OCI-M1 (cell line): ENCODE data around the gene VSIG1.

ENCODE experiments used
- DNase-seq: peaks from one replicate; lab custom pipeline; 2025; lab: John Stamatoyannopoulos, UW

VSIG1 gene

GRCh38 chrX:108064613-108065012 is 19.7 kb downstream of the VSIG1 start:
- no peak for DNase-seq

GRCh38 chrX:108068121-108068520 is 23.3 kb downstream of the VSIG1 start:
- DNase-seq = no peak

GRCh38 chrX:108070891-108071290 is 26.0 kb downstream of the VSIG1 start:
- no peak for DNase-seq

- DNase-seq = no peak
Measured at GRCh38 chrX:108071578-108071977, 26.7 kb downstream of the VSIG1 start.

GRCh38 chrX:108072746-108073145 is 27.9 kb downstream of the VSIG1 start:
- no peak for DNase-seq

- no peak for DNase-seq
Measured at GRCh38 chrX:108081110-108081509, 36.2 kb downstream of the VSIG1 start.

GRCh38 chrX:108087792-108088191 is 42.9 kb downstream of the VSIG1 start:
- DNase-seq = no peak

- peak; percentile 56 for DNase-seq
Measured at GRCh38 chrX:108088511-108088910, 43.6 kb downstream of the VSIG1 start.

GRCh38 chrX:108090491-108091263 is 45.8 kb downstream of the VSIG1 start:
- peak; percentile 40 for DNase-seq

- peak; percentile 96 for DNase-seq
Measured at GRCh38 chrX:108091264-108091877, 46.5 kb downstream of the VSIG1 start, which contains the start of the genes ATG4A and PSMD10. Gene ATG4A, plus strand, starts transcription at chrX:108091778. Its CDS starts 49 bp downstream, at chrX:108091827. Gene PSMD10, minus strand, starts transcription at chrX:108091542. Its CDS starts 22 bp downstream, at chrX:108091520.

- peak; percentile 78 for DNase-seq
Measured at GRCh38 chrX:108091878-108092291, 47.0 kb downstream of the VSIG1 start.

GRCh38 chrX:108097380-108097779 is 52.5 kb downstream of the VSIG1 start:
- no peak for DNase-seq

- no peak for DNase-seq
Measured at GRCh38 chrX:108105473-108105872, 60.6 kb downstream of the VSIG1 start.

- DNase-seq = no peak
Measured at GRCh38 chrX:108114541-108114940, 69.7 kb downstream of the VSIG1 start.

GRCh38 chrX:108117988-108118387 is 73.1 kb downstream of the VSIG1 start:
- DNase-seq = no peak

- no peak for DNase-seq
Measured at GRCh38 chrX:108121291-108121690, 76.4 kb downstream of the VSIG1 start.

GRCh38 chrX:108122748-108123147 is 77.9 kb downstream of the VSIG1 start:
- no peak for DNase-seq

- no peak for DNase-seq
Measured at GRCh38 chrX:108123591-108124366, 78.9 kb downstream of the VSIG1 start.

- DNase-seq = no peak
Measured at GRCh38 chrX:108126661-108127060, 81.8 kb downstream of the VSIG1 start.

- DNase-seq = no peak
Measured at GRCh38 chrX:108127152-108127551, 82.3 kb downstream of the VSIG1 start.
